ENCODE measurements around the gene AFG3L2.

AFG3L2 gene

GRCh38 chr18:12352188-12352587, 24.8 kb downstream of the AFG3L2 start:
- H3K36me3 ChIP-seq (replicated peaks; ENCODE audit: low read depth, low read length) = peaks cover 52% of the 10 kb centered on the region
- no peaks in the 10 kb centered on the region for H3K4me1 ChIP-seq (ENCODE audit: low read length)
- no peak overlapping the region for H2AFZ ChIP-seq (ENCODE audit: low read depth, low read length)
- no peak overlapping the region for H3K9ac ChIP-seq (ENCODE audit: low read length)
- no peak overlapping the region for H3K4me3 ChIP-seq (ENCODE audit: low read length)
- no peak for TF ChIP-seq CTCF (IDR thresholded peaks at IDR 0.05; ENCODE audit: low read depth, low read length)
- TF ChIP-seq EZH2phosphoT487 (IDR thresholded peaks at IDR 0.05; ENCODE audit: low read depth) = no peak
- no peak overlapping the region for H3K27ac ChIP-seq (ENCODE audit: low read length)
- H3K27me3 ChIP-seq (ENCODE audit: low read depth, low read length) = no peaks in the 10 kb centered on the region
- no peaks in the 10 kb centered on the region for H3K9me3 ChIP-seq (ENCODE audit: insufficient read depth, low read length)
- H3K79me2 ChIP-seq (ENCODE audit: low read length) = no peaks in the 10 kb centered on the region; the same call in 1 of the 2 replicates
- H3K4me2 ChIP-seq (ENCODE audit: low read length) = no peak overlapping the region
- no peaks in the 10 kb centered on the region for H4K20me1 ChIP-seq (ENCODE audit: insufficient read depth, low read length)

GRCh38 chr18:12347895-12348294, 29.1 kb downstream of the AFG3L2 start:
- H4K20me1 ChIP-seq (ENCODE audit: insufficient read depth, low read length) = no peaks in the 10 kb centered on the region

GRCh38 chr18:12346240-12346565, 30.8 kb downstream of the AFG3L2 start:
- Histone ChIP-seq H3K36me3 (replicated peaks; ENCODE audit: low read depth, low read length) (peaks cover 63% of the 10 kb centered on the region), H3K9ac (ENCODE audit: low read length) (no peak overlapping the region), H3K27ac (ENCODE audit: low read length) (no peak overlapping the region), H2AFZ (ENCODE audit: low read depth, low read length) (no peak overlapping the region), H3K4me3 (ENCODE audit: low read length) (no peak overlapping the region), H4K20me1 (ENCODE audit: insufficient read depth, low read length) (no peaks in the 10 kb centered on the region), H3K4me2 (ENCODE audit: low read length) (no peak overlapping the region), H3K27me3 (ENCODE audit: low read depth, low read length) (no peaks in the 10 kb centered on the region), H3K9me3 (ENCODE audit: insufficient read depth, low read length) (no peaks in the 10 kb centered on the region), H3K79me2 (ENCODE audit: low read length) (no peaks in the 10 kb centered on the region), H3K4me1 (ENCODE audit: low read length) (no peaks in the 10 kb centered on the region)
- TF ChIP-seq CTCF (IDR thresholded peaks at IDR 0.05; ENCODE audit: low read depth, low read length) = no peak

More at GRCh38 chr18:12347895-12348294, 29.1 kb downstream of the AFG3L2 start:
- Histone ChIP-seq H3K27me3 (ENCODE audit: low read depth, low read length) (no peaks in the 10 kb centered on the region), H2AFZ (ENCODE audit: low read depth, low read length) (no peak overlapping the region), H3K79me2 (ENCODE audit: low read length) (no peaks in the 10 kb centered on the region), H3K9me3 (ENCODE audit: insufficient read depth, low read length) (no peaks in the 10 kb centered on the region), H3K4me3 (ENCODE audit: low read length) (no peak overlapping the region), H3K36me3 (replicated peaks; ENCODE audit: low read depth, low read length) (peaks cover 66% of the 10 kb centered on the region), H3K9ac (ENCODE audit: low read length) (no peak overlapping the region), H3K4me1 (ENCODE audit: low read length) (no peaks in the 10 kb centered on the region), H3K4me2 (ENCODE audit: low read length) (no peak overlapping the region), H3K27ac (ENCODE audit: low read length) (no peak overlapping the region)
- no peak for TF ChIP-seq CTCF (IDR thresholded peaks at IDR 0.05; ENCODE audit: low read depth, low read length)
- no peak for TF ChIP-seq EZH2phosphoT487 (IDR thresholded peaks at IDR 0.05; ENCODE audit: low read depth)

GRCh38 chr18:12345491-12346239, 31.4 kb downstream of the AFG3L2 start:
- H3K4me3 ChIP-seq (ENCODE audit: low read length) = no peak overlapping the region
- H3K9ac ChIP-seq (ENCODE audit: low read length) = no peak overlapping the region
- no peak for TF ChIP-seq CTCF (IDR thresholded peaks at IDR 0.05; ENCODE audit: low read depth, low read length)
- no peaks in the 10 kb centered on the region for H3K4me1 ChIP-seq (ENCODE audit: low read length)
- H3K27ac ChIP-seq (ENCODE audit: low read length) = no peak overlapping the region
- H2AFZ ChIP-seq (ENCODE audit: low read depth, low read length) = no peak overlapping the region
- H3K79me2 ChIP-seq (ENCODE audit: low read length) = no peaks in the 10 kb centered on the region
- H3K36me3 ChIP-seq (replicated peaks; ENCODE audit: low read depth, low read length) = peaks cover 62% of the 10 kb centered on the region
- no peaks in the 10 kb centered on the region for H3K27me3 ChIP-seq (ENCODE audit: low read depth, low read length)
- H3K9me3 ChIP-seq (ENCODE audit: insufficient read depth, low read length) = no peaks in the 10 kb centered on the region
- no peaks in the 10 kb centered on the region for H4K20me1 ChIP-seq (ENCODE audit: insufficient read depth, low read length)
- no peak overlapping the region for H3K4me2 ChIP-seq (ENCODE audit: low read length)
